VCaP (cell line): ENCODE measurements around the gene LDOC1.
"Not testable (repeated sequence)": the region's sequence is repeated elsewhere in the genome, so short reads cannot be mapped to it uniquely, and the experiment has no call there.

Experiments
- H3K27ac ChIP-seq: fragments of 450-650 bp; 2 replicates; pipeline ENCODE4 v1.5.1; 2017
- TF ChIP-seq, protein P1 (sequence below): fragments of 450-650 bp; conservative IDR thresholded peaks from 2 replicates; pipeline ENCODE4 v1.5.1; 2017; ENCODE audit warnings: mild to moderate bottlenecking, moderate library complexity

The LDOC1 gene

DNA sequence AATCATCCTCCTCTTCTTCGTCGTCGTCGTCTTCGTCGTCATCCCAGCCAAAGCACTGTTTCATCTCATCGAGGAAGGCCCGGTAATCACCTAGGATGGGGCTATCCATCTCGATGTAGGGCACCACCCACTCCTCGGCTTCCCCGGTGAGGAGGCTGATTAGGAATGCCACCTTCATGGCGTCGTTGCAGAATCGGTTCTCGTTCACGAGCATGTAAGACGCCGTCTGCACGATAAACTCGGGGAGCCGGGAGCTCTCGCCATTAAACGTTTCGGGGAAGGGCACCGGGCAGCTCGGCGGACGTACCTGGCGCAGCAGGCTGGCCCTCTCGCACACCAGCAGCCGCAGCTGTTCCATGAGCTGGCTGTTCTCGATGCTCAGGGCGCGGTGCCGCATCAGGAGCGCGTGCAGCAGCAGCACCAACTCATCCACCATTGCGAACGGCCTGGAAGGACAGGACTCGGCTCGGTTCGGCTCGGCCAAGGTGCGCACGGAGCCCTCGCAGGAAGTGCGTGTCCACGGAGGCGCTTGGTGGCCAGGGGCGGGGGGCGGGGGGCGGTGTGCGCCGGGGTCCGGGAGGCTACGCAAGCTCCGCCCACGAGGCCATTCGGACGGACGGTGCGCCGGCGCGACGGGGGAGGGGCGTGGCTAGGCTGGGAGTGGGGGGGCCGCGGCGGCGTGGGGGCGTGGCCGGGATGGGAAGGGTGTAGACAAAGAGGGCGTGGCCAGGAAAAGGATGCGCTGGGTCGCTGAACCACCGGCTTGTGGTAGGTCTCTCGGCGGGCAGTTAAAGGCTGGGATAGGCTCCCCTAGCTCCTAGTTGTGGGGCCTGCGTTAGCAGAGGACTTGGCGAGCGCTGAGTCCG is at the start of gene LDOC1:
LDOC1 (minus strand) TSS at position 544 of the 866 bp plus-strand sequence; CDS start at position 436, 108 bp downstream.
- TF ChIP-seq, protein P1, sequence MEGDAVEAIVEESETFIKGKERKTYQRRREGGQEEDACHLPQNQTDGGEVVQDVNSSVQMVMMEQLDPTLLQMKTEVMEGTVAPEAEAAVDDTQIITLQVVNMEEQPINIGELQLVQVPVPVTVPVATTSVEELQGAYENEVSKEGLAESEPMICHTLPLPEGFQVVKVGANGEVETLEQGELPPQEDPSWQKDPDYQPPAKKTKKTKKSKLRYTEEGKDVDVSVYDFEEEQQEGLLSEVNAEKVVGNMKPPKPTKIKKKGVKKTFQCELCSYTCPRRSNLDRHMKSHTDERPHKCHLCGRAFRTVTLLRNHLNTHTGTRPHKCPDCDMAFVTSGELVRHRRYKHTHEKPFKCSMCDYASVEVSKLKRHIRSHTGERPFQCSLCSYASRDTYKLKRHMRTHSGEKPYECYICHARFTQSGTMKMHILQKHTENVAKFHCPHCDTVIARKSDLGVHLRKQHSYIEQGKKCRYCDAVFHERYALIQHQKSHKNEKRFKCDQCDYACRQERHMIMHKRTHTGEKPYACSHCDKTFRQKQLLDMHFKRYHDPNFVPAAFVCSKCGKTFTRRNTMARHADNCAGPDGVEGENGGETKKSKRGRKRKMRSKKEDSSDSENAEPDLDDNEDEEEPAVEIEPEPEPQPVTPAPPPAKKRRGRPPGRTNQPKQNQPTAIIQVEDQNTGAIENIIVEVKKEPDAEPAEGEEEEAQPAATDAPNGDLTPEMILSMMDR, result no peak
- peak within 1 kb of the TSS; percentile 67 for H3K27ac ChIP-seq

DNA sequence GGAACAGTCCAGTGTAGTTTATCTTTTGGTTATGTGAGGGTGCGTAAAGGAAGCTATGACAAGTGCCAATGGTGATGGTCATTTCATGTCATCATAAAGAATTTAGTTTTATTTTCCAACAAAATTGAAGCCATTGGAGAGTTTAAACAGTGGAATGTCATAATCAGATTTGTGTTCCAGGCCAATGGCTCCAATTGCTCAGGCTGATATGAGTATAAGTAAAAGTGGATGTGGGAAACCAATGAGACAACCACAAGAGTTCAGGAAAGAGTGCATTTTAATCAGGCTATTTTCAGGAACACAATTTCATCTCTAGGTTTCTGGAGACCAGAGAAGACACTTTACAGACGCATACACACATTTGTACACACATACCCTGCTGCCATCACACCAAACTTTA is 44.7 kb upstream of the LDOC1 start:
- TF ChIP-seq, protein P1, result no peak
- H3K27ac ChIP-seq, result no peak overlapping the region

DNA sequence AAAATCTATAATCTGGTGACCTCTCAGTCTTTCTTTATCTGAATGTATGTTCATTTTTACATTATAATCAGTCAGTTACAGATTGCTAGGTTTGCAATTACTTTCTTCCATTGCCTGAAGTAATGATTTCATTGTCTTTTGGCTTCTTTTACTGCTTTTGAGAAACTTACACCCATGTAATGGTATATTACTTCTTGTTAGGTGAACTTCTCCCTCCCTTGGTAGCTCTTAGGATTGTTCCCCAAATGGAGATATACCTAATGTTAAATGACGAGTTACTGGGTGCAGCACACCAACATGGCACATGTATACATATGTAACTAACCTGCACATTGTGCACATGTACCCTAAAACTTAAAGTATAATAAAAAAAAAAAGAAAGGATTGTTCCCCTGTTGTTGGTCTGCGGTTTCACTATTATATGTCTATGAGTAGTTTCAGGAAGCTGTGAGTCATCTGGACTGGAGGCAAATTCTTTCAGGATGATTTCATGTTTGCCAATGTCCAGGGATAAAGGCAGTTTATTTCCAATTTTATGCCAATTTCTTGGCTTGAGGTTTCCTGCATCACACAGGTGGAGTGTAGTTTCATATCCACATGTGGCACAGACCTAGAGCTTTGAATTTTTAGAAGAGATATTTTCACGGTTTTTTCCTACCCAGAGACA is 43.5 kb upstream of the LDOC1 start:
- TF ChIP-seq, protein P1, result no peak
- H3K27ac ChIP-seq, result no peak overlapping the region

DNA sequence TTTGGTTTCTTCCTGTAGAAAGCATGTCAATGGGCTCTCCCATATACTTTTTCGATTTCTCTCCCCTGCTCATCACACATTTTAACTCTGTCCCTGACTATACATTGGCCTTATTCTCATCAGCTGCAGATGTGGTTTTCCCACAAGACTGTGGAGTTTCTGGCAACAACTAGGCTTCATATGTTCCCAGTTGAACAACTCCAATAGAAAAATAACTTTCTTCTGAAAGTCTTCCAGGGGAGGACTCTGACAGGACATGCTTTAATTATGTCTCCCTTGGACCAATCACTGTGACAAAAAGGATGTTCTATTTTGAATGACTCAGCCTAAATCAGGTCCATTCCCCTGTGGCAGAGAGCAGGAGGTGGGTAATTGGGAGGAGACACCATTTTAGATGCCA is 37.3 kb upstream of the LDOC1 start:
- TF ChIP-seq, protein P1, result no peak

DNA sequence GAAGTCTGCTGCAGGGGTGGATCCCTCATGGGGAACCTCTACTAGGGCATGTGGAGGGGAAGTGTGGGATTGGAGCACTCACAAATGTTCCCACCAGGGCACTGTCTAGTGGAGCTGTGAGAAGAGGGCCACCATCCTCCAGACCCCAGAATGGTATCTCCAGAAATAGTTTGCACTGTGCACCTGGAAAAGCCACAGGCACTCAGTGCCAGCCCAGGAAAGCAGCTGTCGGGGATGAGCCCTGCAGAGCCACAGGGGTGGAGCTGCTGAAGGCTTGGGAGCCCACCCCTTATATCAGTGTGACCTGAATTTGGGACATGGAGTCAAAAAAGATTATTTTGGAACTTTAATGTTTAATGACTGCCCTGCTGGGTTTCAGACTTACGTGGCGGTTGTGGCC is 25.0 kb upstream of the LDOC1 start:
- TF ChIP-seq, protein P1, result no peak
- no peak overlapping the region for H3K27ac ChIP-seq

More for the DNA sequence above, 37.3 kb upstream of the LDOC1 start:
- no peak overlapping the region for H3K27ac ChIP-seq

DNA sequence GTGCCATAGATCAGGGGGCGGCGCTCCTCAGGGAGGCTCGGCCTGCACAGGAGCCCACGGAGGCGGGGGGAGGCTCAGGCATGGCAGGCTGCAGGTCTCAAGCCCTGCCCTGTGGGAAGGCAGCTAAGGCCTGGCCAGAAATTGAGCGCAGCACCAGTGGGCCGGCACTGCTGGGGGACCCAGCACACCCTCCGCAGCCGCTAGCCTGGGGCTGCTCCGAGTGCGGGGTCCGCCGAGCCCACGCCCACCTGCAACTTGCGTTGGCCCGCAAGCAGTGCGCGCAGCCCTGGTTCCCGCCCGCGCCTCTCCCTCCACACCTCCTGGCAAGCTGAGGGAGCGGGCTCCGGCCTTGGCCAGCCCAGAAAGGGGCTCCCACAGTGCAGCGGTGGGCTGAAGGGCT is 11.6 kb upstream of the LDOC1 start:
- not testable (repeated sequence) for H3K27ac ChIP-seq

DNA sequence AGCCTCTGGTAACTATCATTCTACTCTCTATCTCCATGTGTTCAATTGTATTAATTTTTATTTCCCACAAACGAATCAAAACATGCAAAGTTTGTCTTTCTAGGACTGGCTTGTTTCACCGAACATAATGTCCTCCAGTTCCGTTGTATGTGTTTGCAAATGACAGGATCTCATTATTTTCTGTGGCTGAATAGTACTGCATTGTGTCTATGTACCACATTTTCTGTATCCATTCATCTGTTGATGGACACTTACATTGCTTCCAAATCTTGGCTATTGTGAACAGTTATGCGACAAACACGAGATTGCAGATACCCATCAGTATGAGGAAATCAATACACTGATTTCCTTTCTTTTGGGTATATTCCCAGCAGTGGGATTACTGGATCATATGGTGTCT is 8.4 kb upstream of the LDOC1 start:
- TF ChIP-seq, protein P1, result no peak
- H3K27ac ChIP-seq, result no peak overlapping the region

DNA sequence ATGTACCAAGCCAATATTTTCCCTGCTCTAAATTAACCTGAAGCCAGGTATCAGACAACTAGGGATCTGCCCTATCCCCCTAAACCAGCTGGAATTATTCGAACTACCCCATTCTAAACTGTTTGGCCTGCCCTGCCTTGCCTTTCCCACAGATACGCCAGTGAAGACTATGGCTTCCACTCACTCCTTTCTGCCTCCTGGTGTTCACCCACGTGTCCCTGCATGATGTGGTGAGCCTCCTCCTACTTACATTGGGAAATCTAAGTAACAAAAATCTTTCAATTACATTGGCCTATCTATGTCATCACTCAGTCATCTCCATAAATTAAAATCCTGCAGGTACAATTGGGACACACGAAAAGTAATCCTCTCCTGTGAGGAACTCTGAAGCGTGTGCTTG is 6.1 kb upstream of the LDOC1 start:
- TF ChIP-seq, protein P1, result no peak
- no peak overlapping the region for H3K27ac ChIP-seq
